Measurements from ENCODE around the gene PRM3.

The PRM3 gene

DNA sequence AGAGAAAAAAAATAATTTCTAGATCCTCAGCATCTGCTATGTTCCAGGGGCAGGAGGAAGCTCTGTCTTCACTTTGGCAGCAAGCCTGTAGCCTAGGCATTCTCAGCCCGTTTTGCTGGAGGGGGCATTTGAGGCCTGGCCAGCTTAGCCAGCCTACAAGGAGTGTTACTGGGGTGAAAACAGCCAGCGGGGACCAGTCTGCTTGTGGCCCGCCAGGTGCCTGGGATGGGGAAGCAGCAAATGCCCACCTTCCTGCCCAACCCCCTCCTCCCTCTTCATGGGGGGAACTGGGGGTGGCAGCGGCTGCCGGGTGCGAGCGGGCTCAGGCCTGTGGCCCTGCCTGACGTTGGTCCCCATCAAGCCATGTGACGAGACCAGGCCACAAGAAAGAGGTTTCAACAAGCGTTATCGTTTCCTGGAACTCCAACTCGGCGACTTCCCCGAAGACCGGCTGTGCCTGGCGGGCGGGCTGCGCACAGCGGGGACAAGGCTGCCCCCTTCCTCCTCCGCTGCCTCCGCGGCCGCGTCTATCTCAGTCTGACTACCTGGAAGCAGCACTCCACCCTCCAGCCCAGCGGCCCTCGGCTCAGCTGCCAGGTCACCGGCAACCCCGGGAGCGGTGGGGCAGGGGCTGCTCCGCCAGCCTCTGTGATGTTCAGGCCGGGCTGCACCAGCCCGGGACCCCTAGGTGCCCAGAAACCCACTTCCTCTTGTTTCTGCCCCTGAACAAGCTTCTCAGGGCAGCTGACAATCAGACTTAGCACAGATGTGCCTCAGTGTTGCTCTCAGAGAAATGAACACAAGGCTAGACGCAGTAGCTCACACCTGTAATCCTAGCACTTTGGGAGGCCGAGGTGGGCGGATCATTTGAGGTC lies 40.3 kb downstream of the PRM3 start:
- in situ Hi-C loops (cut with HindIII; ENCODE audit: low sequenced_read_pairs), result loop anchor here (10.0 kb wide), 1 partner anchor 148 kb away; no protein-coding TSS in a partner anchor

DNA sequence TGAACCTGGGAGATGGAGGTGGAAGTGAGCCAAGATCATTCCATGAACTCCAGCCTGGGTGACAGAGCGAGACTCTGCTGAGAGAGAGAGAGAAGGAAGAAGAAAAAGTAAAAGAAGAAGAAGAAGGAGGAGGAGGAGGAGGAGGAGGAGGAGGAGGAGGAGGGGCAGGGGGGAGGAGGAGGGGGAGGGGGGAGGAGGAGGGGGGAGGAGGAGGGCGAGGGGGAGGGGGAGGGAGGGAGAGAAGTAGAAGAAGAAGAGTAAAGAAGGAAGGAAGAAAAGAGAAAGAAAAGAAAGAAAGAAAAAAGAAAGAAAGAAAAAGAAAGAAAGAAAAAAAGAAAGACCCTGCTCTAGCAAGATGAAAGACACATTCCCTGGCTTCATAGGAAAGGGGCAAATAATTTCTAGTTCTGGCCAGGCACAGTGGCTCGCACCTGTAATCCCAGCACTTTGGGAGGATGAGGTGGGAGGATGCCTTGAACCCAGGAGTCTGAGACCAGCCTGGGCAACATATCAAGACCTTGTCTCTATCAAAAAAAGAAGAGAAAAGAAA lies 41.1 kb downstream of the PRM3 start:
- in situ Hi-C loops (cut with HindIII; ENCODE audit: low sequenced_read_pairs), result loop anchor here (10.0 kb wide), 1 partner anchor 148 kb away; no protein-coding TSS in a partner anchor

DNA sequence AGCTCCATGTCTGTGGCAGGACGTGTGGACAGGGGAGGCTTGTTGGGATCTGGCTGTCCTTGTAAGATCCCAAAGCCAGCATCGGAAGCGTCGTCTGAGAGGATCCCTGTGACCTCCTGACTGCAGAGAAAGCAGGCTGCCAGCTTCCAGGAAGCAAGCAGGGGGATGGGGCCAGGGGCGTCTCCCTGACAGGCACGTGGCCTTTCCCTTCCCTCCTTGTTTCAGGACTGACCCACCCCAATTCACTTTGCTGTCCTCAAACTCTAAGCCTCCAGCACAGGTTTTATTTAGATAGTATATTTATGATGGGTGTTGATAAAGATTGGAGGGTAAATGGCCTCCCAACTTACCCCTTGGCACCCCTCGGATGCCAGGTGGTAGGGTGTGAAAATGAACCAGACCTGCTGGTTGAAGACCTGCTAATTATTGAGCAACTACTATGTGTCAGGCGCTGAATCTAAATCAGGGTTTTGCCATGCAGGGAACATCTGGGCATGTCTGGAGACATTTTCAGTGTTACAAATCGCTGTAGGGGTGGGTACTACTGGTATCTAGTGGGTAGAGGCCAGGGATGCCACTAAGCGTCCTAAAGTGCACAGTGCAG lies 42.0 kb downstream of the PRM3 start:
- in situ Hi-C loops (cut with HindIII; ENCODE audit: low sequenced_read_pairs), result loop anchor here (10.0 kb wide), 1 partner anchor 147 kb away; no protein-coding TSS in a partner anchor

DNA sequence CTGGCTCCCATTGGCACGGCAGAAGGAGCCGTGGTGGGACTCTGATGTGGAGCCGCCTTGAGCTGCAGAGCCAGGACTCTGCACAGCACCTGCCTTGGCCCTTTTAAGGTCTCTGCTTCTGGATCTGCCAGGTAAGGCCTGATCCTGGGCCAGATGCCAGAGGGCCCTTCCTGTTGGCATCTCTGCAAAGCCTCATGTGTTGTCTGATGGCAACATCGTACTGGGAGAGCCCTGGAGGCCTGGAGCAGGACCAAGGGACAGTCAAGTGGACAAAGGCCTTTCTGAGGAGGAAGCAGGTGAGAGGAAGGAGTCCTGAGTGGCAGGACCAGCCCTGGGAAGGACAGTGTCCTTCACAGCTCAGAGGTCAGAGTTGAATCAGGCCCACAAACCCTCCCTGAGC lies 43.5 kb downstream of the PRM3 start:
- in situ Hi-C loops (cut with HindIII; ENCODE audit: low sequenced_read_pairs), result loop anchor here (10.0 kb wide), 1 partner anchor 145 kb away; no protein-coding TSS in a partner anchor

DNA sequence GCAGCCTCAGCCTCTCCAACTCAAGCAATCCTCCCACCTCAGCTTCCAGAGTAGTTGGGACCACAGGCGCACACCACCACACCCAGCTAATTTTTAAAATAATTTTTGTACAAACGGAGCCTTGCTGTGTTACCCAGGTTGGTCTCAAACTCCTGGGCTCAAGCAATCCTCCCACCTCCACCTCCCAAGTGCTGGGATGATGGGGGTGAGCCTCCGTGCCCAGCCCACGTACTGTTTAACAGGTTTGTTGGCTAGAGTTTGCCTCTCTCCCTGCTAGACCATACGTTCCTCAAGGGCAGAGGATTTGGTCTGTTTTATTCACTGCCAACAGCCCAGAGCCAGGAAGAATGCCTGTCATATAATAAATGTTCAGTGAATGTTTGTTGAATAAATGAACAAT lies 44.0 kb downstream of the PRM3 start:
- in situ Hi-C loops (cut with HindIII; ENCODE audit: low sequenced_read_pairs), result no loop called here

DNA sequence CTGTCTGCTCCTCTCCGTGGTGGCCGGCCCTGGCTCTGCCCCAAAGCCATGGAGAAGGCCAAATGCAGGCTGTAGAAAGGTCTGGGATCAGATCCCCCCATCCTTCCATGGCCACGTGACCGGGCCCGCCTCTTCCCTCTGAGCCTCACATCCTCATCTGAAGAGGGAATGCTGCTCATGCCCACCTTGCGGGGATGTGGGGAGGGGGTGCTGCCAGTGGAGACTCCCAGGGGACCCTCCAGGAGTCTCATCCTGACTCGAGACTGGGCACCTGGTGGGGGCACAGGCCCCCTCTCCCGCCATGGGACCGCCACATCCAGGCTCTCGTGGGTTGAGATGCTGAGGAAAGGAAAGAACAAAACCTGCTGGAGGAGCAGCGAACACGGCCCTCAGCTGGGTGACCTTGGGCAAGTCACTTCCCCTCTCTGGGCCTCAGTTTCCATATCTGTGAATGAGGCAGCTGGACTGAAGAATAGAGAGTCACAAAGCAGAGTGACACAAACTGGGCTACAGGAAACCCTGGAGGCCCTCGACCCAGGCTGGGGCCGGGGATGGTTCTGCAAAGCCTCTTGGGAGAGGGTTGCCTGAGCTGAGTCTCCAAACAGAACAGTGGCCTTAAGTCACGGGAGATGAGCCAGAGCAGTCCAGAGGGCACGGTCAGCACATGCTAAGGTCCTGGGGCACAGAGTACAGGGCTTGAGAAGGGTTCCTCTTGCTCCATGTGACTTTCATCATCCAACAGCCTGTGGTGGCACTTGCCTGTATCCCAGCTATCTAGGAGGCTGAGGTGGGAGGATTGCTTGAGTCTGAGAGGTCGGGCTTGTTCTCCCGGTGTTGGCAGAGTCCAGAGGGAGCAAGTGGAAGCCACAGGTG lies 47.5 kb downstream of the PRM3 start:
- in situ Hi-C loops (cut with HindIII; ENCODE audit: low sequenced_read_pairs), result no loop called here

DNA sequence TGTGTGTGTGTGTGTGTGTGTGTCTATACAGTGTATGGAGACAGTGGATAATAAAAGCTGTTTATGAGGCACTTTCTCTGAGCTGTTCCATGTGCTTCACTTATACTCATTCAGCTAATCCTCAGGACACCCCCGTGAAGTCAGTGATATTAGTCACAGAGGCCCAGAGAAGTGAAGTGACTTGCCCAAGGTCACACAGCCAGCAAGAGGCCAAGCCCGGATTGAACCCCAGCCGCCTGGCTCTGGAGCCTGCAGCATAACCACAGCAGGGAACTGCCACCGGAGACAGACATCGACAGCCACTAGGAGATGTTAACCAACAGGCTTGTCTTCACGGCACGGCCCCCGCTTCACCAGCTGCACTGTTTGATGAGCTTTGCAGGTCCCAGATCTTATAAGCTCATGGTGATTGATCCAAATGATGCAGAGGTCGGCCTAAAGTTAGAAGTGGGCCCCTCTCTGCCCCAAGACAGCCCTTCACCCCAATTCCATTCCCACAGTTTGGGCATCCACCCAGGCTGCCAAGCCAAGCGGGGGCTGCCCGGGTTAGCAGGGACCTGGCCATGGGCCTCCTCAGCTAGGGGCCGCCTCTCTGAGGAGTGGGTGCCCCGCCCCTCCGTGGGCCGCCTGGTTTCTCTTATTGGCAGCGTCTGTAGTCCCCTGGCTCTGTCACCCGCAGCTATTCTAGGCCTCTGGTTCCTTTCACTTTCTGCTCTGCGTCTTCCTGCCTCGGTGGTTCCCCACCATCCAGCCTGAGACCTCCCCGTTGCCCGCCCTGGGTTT lies 48.3 kb downstream of the PRM3 start:
- in situ Hi-C loops (cut with HindIII; ENCODE audit: low sequenced_read_pairs), result no loop called here

DNA sequence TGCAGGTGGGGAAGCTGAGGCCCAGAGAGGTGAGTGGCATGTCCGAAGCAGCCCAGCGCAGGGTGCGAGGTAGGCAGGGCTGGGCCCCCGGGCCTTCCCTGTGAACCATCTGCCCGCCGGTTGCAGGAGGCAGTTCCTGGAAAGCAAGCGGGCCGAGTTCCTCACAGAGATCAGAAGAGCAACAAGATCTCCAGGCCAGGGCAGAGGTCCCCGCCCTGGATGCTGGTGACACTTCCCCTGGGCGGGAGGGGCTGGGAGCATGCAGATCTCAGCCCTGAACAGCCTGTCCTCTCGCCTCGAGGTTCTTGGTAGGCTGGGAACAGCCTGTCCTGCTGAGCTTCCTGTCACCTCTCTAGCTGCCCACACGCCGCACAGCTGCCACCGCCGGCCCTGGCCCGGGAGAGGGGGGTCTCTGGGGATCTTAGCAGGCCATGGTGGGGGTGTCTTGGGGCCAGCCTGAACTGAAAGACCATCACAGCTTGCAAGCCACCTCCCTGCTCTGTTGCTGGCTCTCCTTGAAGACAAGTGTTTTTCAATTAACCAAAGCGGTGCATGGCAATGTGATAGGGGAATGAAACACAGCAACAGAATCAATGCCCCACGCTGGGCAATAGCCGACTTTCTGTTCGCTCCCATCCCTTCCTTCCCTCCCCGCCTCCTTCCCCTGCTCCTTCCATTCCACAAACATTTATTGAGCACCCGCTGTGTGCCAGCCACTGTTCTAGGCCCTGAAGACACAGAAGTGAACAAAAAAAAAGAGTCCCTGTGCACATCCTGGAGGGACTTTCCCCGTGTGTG lies 49.1 kb downstream of the PRM3 start:
- in situ Hi-C loops (cut with HindIII; ENCODE audit: low sequenced_read_pairs), result no loop called here
